GM19023 (cell line): Measurements from ENCODE around the gene FKBP11.
A peak's percentile ranks its signal among the peaks of the same experiment; 100 is the strongest.
"Not testable (repeated sequence)": the region's sequence is repeated elsewhere in the genome, so short reads cannot be mapped to it uniquely, and the experiment has no call there.

Experiments used
- ATAC-seq: cut with Tn5 transposase; IDR thresholded peaks from one replicate; pipeline ENCODE4 v1.9.1; 2021; ENCODE audit warnings: mild to moderate bottlenecking, moderate library complexity; ENCODE audit not compliant: unreplicated experiment

FKBP11 gene

DNA sequence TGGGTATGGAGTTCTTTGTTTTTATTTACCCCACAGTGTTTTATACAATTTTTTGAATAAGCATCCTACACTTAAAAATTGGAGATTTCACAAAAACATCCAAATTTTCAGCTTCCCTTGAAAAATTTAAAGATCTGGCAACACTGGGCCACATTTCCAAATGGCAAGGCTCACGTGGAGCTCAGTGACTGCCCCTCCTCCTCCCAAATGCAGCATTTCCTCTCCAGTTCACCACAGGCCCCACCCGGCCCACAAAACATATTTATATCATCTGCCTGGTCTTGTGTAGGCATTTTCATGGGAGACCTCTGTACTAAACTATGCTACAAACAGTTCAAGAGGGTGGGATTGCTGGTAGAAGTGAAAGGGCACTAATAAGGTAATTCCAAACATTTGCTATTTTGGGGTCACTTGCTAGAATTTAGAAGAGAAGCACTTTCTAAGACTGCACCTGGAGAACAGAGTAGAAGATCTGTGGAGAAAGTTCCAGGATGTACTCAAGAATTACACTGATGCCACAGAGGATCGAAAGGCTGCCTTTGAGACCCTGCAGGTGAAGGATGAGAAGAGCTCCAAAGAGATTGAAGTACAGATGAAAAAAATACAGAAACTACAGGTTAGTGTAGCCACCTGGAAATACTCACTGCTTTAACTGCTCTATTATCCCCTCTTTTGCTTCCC is 7.3 kb downstream of the FKBP11 start:
- no peak for ATAC-seq

DNA sequence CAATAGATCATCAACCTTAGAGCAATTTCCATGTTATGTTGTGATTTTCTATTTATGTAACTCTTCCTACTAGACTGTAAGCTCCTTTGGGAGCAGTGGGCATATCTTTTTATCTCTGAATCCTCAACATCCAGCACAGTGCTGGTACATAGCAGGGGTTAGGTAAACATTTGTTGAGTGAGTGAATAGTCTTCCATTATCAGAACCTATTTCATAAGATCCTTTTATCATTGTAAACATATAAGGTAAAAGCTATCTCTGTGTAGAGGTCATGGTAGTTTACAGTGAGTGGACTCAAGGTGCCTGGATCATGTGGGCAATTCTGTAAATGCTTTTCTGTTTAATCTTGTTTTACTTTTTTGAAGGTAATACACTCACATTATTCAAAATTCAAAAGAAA is 15.1 kb downstream of the FKBP11 start:
- ATAC-seq = no peak

DNA sequence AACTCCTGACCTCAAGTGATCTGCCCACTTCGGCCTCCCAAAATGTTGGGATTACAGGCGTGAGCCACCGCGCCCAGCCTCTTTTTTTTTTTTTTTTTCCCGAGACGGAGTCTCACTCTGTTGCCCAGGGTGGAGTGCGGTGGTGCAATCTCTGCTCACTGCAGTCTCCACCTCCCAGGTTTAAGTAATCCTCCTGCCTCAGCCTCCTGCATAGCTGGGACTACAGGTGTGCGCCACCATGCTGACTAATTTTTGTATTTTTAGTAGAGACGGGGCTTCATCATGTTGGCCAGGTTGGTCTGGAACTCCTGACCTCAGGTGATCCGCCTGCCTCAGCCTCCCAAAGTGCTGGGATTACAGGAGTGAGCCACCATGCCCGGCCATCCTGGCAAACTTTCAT is 15.6 kb downstream of the FKBP11 start:
- ATAC-seq = not testable (repeated sequence)

DNA sequence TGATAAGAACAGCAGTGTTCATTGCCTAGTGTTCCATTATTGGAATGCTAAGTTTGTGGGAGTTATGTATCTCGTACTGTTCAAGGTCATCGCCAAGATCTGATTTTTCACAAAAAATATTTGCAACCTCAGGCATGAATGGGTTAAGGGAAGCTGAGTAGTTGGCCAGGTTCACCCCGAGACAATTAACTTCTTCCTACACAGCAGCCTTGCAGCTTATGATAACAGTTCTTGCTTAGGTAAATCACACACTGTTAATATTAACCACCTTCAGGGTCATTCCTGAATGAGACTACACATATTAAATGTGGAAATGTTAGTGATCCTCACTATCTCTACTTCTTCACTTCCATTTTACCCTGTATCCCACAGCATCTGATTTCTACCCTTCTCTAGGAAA is 18.0 kb downstream of the FKBP11 start:
- ATAC-seq = no peak

DNA sequence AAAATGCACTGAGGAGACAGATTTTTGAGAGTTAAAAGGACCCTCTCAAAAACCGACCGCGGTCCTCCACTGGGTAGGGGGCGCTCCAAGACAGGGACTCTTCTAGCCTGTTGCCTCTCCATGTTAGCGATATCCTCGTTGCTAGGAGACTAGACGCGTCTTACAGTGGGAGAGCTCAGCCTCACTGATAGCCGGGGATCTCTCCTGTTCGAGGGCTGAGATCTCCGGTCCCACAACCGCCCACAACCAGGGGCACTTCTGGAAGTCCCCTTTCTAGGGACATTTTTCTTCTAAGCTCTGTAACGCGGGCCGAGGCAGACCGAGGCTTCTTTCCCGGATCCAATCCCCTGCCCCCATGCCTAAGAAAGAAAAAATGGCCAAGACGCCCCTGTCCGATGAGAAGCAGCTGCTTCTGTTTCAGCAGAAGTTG is 21.3 kb downstream of the FKBP11 start:
- no peak for ATAC-seq

DNA sequence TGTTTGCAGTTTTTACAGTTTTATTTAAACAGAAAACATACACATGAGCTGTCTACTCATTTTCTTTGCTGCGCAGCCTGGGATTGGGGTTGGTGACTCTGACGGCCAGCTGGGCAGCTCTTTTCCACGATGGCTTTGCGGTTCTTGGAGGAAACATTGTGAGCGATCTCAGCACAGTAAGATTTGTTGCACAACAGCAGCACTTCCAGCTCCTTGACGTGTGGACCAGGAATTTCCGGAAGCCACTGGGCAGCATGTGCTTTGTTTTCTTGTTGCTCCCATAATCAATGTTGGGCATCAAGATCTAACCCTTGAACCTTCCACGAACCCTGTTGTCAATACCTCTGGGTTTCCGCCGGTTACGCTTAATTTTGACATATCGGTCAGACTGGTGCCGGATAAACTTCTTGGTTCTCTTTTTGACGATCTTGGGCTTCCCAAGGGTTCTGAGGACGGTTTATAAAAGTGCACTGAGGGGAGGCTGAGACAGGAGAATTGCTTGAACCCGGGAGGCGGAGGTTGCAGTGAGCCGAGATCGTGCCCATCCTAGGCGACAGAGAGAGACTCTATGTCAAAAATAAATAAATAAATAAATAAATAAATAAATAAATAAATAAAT is 21.8 kb downstream of the FKBP11 start:
- no peak for ATAC-seq

DNA sequence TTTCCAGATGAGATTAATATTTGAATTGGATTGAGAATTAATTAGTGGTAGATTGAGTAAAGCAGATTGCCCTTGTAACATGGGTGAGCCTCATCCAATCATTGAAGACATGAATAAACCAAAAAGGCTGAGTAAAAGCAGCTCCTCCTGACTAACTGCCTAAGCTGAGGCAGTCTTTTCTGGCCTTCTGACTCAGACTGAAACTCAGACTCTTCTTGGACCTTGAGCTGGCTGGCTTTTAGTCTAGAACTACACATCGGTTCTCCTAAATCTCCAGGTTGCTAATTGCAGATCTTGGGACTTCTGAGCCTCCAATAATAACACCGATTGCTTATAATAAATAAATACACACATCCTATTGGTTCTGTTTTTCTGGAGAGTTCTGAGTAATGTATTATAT is 24.0 kb downstream of the FKBP11 start:
- peak; percentile 55 for ATAC-seq

DNA sequence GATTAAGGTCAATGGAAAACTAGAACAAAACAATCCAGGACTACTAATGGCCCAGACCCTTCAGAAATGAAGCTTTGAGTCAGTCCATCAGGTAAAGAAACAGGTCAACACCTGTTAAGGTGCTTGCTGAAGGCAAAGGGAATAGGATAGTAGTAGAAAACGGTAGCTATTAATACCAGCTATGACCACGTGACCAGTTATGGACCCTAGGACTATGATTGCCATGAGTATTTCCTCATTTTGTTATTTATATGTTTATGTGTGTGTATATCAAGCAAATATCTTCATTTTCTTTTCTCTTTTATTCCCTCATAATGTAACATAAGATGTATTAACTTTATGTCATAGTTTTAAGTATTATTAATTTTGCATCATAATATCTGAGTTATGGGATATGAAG is 25.6 kb downstream of the FKBP11 start:
- no peak for ATAC-seq

DNA sequence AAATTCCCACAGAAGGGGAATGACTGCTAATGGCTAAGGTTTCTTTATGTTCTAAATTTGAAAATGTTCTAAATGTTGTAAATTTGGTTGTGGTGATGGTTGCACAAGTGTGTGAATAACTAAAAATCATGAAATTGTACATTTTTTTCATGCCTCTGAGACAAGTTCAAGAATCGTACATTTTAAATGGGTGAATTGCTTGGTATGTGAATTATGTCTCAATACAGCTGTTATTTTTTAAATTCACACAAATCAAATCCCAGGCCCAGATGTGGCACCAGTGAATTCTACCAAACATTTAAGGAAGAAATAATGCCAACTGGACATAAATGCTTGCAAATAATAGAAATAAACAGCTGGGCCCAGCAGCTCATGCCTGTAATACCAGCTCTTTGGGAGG is 31.0 kb downstream of the FKBP11 start:
- ATAC-seq = no peak

DNA sequence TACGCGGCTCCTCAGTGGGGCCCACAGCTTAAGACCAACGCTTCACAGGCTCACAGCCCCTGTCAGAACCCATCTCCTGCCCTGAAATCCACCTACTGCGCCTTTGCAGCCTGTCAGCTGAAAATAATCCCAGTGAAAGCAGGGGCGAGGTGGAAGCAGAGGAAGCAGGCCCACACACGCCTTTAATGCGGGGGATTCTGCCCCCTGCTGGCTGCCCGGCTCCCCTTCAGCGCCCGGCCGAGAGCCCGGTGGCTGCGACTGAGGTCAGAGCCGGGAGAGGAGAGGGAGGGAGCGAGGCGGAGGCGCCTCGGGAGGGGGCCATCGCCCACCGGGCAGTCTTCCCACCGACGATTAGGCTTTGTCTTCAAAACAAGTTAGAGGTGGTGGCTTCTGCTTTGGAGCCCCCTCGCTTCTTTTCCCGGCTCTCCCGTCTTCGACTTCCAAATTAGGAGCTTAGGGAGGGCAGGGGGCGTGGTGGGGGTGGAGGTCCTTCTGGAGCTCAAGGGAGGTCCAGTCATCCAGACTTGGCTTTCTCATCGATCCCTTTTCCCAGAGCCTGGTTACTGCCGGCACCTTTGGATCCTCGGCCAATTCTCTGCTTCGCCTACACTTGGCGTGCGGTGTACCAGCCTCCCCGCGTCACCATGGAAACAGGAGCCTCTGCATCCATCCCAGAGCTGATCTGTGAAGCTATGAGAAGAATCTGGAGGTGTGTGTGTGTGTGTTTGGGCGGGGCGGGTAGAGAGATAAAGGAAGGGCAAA is 34.5 kb downstream of the FKBP11 start:
- peak; percentile 66 for ATAC-seq

DNA sequence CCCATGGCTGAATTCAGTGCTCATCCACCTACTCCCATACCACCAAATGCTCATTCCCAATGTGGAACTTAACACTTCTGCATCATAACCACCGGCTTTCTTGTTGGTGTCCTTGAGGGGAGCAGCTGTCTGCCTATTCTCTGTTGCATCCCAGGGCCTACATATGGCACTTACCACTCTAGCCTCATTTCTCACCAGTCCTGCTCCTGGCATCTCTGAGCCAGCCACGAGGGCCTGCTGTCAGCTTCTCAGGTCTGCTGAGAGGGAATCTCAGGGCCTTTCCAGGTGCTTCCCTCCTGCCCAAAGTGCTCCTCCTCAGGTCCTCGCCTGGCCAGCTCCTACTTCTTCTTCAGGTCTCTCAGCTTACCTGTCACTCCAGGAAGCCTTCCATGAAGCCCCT is 35.6 kb downstream of the FKBP11 start:
- no peak for ATAC-seq

DNA sequence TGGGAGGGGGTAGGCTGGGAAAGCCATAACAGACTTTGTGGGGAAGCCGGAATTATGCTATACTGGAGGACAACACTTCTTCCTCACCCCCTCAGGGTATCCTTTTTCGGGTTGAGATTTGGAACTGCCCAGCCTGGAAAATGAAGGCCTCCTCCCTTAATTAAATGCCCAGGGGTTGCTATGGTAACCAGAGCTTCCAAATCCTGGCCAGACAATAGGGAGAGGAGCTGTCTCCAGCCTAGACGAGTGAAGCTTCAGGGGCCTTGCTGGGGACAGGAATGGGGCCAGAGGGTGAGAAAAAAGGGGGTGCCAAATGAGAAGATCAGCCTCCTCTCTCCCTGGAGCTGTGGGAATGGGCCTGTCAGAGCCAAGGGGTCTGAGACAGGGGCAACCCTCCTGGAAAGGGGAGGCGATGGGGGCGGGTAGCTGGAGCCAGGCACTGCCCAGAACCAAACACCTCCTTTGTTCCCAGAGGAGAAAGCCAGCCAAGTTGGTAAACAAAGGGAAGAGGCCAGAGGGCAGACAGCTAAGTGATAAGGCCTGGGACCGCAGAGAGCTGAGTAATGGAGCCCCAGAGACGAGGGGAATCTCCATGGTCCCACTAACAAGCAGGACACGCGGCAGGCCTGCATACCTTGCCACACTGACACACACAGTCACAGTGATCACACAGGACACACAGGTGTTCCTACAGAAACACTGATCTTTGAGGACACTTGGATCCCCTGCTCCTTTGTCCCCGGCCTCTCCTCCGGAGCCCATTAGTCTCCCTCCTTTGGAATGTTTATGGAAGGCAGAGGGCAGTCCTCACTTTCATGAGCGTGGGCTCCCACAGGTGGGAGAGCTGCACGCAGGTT is 41.8 kb downstream of the FKBP11 start:
- no peak for ATAC-seq

DNA sequence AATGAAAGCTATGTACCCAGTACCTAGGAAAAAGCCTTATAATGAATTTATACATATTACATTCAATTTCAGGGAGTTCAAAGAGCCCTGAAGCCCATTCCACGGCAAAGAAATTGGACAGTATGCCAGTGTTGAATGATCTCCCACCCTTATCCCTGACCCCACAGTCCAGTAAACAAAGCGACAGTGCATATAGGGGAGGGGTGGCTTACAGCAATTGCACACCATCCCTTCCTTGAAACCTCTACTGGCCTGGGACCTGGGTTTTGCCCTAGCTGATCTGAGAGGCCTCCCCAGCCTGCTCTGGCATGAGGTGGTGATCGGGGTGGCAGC is 42.4 kb downstream of the FKBP11 start:
- ATAC-seq = no peak

DNA sequence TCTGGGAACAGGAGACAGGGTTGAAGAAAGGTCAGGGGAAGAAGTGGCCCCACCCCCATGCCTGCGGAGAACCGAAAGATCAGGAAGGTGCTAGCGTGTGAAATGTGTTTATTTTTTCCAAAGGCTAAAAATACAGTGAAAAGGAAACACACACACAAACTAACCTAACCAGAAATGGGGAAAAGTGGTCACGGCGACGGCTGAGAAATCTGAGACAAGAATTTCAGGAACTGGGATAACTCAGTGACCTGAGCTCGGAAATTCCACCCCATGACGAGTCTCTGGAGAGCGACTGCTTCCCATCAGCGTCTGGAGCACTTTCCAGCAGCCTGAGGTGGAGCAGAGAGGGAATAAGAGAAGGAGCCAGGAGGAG is 43.0 kb downstream of the FKBP11 start:
- no peak for ATAC-seq

DNA sequence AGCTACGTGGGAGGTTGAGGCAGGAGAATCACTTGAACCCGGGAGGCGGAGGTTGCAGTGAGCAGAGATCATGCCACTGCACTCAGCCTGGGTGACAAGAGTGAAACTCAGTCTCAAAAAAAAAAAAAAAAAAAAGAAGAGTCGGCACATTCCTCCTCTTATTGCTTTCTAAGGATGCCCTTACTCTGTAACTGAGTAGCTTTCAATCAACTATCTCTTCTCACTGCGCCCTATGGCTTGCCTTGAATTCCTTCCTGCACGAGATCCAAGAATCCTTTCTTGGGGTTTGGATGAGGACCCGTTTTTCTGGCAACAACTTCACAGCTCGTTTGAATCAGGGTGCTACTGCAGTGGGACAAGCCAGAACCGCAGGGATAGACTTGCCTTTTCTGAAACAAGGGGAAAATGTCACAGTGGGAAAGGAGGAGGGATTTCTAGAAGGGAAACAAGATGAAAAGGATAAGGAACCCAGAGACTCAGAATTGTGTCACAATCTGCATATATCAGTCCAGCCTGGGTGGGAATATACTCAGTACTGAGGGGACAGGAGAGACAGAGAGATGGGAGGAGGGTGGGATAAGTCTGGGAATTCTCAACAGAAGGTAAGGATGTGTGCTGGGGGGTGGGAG is 43.5 kb downstream of the FKBP11 start:
- no peak for ATAC-seq

DNA sequence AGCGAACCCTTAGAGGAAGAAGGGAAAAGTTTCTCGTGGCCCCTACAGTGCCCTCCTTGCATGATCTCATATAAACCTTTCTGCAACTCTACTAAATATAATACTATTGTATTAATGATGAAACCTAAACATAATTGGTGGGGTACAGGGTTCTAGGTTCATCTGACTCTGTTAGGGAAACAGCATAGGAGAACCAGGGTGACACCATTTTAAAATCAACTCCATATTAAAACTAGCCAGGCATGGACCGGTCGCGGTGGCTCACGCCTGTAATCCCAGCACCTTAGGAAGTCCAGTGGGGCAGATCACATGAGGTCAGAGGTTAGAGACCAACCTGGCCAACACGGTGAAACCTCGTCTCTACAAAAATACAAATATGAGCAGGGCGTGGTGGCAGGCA is 44.6 kb downstream of the FKBP11 start:
- no peak for ATAC-seq

DNA sequence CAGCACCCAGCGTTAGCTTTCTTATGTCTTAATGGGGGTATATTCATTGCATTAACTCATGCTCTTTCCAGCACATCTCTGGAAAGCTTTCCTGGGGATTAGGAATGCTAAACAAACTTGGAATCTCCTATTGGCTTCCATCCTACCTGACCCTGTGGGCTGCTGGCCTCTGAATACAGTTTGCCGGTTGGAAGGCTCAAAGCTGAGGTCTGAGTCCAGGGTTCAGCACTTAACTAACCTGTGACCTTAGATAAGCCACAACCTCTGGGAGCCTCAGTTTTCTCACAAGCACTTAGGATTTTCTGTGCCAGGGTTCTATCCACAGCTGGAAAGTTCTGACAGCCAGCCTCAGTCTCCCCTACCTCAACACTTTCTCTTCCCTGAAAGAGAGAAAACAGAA is 46.7 kb downstream of the FKBP11 start:
- no peak for ATAC-seq

DNA sequence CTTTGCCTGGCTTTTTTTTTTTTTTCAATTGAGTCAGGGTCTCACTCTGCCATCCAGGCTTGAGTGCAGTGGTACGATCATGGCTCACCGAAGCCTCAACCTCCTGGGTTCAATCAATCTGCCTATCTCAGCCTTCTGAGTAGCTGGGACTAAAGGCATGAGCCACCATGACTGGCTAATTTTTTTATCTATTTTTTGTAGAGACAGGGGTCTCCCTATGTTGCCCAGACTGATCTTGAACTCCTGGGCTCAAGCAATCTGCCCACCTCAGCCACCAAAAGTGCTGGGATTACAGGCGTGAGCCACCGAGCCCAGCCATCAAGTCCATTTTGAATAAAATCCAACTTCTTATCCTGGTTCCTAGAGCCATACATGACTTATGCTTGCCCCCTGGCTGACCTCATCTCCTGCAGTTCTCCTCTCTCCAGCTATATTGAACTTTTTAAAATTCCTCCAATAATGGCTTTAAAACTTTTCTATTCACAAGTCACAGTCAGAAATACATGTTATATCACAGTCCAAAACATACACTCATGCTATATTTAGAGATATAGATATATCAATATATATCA is 49.3 kb downstream of the FKBP11 start:
- no peak for ATAC-seq

DNA sequence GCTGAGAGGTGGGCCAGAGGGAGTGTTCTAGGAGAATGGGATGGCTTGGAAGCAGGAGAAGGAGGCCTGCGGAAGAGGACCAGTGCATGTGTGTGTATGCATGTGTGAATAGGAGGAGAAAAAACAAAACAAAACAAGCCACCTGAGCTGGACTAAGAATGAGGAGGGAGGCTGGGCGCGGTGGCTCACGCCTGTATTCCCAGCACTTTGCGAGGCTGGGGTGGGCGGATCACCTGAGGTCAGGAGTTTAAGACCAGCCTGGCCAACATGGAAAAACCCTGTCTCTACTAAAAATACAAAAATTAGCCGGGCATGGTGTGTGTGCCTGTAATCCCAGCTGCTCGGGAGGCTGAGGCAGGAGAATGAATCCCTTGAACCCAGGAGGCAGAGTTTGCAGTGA is 51.8 kb downstream of the FKBP11 start:
- not testable (repeated sequence) for ATAC-seq

DNA sequence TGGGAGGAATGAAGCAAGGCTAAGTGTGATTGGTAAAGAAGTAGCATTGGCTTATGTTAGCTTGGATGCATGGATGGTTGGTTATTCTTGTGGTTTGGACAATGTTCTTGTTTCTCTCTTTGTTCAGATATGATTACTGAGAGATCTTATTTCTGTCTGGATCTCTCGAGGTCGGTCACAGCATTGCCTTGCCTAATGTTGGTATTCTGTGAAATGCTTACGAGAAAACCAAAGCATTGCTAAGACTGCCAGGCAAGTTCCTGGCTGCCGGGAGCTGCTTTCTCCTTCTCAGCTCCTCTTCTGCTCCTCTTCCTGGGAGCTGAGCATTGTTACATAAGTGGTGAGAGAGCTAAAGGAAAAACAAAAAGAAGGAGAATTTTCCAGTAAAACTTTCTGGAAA is 52.2 kb downstream of the FKBP11 start:
- ATAC-seq = no peak
